ENCODE results near the gene PHF20. TPM values are rescaled to one million over a fixed set of nuclear protein-coding genes. Genes with fewer than 3 reads are reported as not detected.

Gene PHF20
- total RNA-seq, 1 donor from 2014 or later = 101 TPM

GRCh38 chr20:35823937-35824336 lies 52.1 kb downstream of the PHF20 start:
- no peaks in the 10 kb centered on the region for H3K9me3 Mint-ChIP-seq (ENCODE audit: unreplicated experiment)
- H3K36me3 Mint-ChIP-seq (ENCODE audit: low read depth, unreplicated experiment) = peaks cover 35% of the 10 kb centered on the region
- H3K27me3 Mint-ChIP-seq (ENCODE audit: unreplicated experiment) = no peaks in the 10 kb centered on the region
- no peak overlapping the region for H3K4me3 Mint-ChIP-seq (ENCODE audit: unreplicated experiment)
- H3K27ac Mint-ChIP-seq (ENCODE audit: unreplicated experiment) = no peak overlapping the region
- no peaks in the 10 kb centered on the region for H3K4me1 Mint-ChIP-seq (ENCODE audit: unreplicated experiment)
- no peak for TF ChIP-seq CTCF (IDR thresholded peaks at IDR 0.05; ENCODE audit: unreplicated experiment)
- DNase-seq (ENCODE audit: low spot score) = no peak

- H3K27me3 Mint-ChIP-seq (ENCODE audit: unreplicated experiment) = no peaks in the 10 kb centered on the region
- peak overlapping the region; percentile 0 for H3K27ac Mint-ChIP-seq (ENCODE audit: unreplicated experiment)
- no peaks in the 10 kb centered on the region for H3K4me1 Mint-ChIP-seq (ENCODE audit: unreplicated experiment)
- DNase-seq (ENCODE audit: low spot score) = no peak
- peaks cover 33% of the 10 kb centered on the region for H3K36me3 Mint-ChIP-seq (ENCODE audit: low read depth, unreplicated experiment)
- peak overlapping the region; percentile 8 for H3K4me3 Mint-ChIP-seq (ENCODE audit: unreplicated experiment)
- H3K9me3 Mint-ChIP-seq (ENCODE audit: unreplicated experiment) = no peaks in the 10 kb centered on the region
- no peak for TF ChIP-seq CTCF (IDR thresholded peaks at IDR 0.05; ENCODE audit: unreplicated experiment)
Measured at GRCh38 chr20:35826397-35826998, 54.7 kb downstream of the PHF20 start.

GRCh38 chr20:35828434-35828833 lies 56.6 kb downstream of the PHF20 start:
- no peak for DNase-seq (ENCODE audit: low spot score)
- no peaks in the 10 kb centered on the region for H3K9me3 Mint-ChIP-seq (ENCODE audit: unreplicated experiment)
- peaks cover 42% of the 10 kb centered on the region for H3K36me3 Mint-ChIP-seq (ENCODE audit: low read depth, unreplicated experiment)
- H3K4me1 Mint-ChIP-seq (ENCODE audit: unreplicated experiment) = peaks cover 10% of the 10 kb centered on the region
- no peak overlapping the region for H3K4me3 Mint-ChIP-seq (ENCODE audit: unreplicated experiment)
- H3K27me3 Mint-ChIP-seq (ENCODE audit: unreplicated experiment) = peaks cover 7% of the 10 kb centered on the region
- no peak overlapping the region for H3K27ac Mint-ChIP-seq (ENCODE audit: unreplicated experiment)
- TF ChIP-seq CTCF (IDR thresholded peaks at IDR 0.05; ENCODE audit: unreplicated experiment) = no peak

- H3K27me3 Mint-ChIP-seq (ENCODE audit: unreplicated experiment) = peaks cover 7% of the 10 kb centered on the region
- H3K27ac Mint-ChIP-seq (ENCODE audit: unreplicated experiment) = no peak overlapping the region
- H3K9me3 Mint-ChIP-seq (ENCODE audit: unreplicated experiment) = no peaks in the 10 kb centered on the region
- DNase-seq (ENCODE audit: low spot score) = no peak
- peaks cover 42% of the 10 kb centered on the region for H3K36me3 Mint-ChIP-seq (ENCODE audit: low read depth, unreplicated experiment)
- H3K4me3 Mint-ChIP-seq (ENCODE audit: unreplicated experiment) = no peak overlapping the region
- peaks cover 10% of the 10 kb centered on the region for H3K4me1 Mint-ChIP-seq (ENCODE audit: unreplicated experiment)
- TF ChIP-seq CTCF (IDR thresholded peaks at IDR 0.05; ENCODE audit: unreplicated experiment) = no peak
Measured at GRCh38 chr20:35828916-35829315, 57.1 kb downstream of the PHF20 start.

- no peak overlapping the region for H3K27ac Mint-ChIP-seq (ENCODE audit: unreplicated experiment)
- no peak overlapping the region for H3K4me3 Mint-ChIP-seq (ENCODE audit: unreplicated experiment)
- no peak for TF ChIP-seq CTCF (IDR thresholded peaks at IDR 0.05; ENCODE audit: unreplicated experiment)
- DNase-seq (ENCODE audit: low spot score) = no peak
- H3K4me1 Mint-ChIP-seq (ENCODE audit: unreplicated experiment) = peaks cover 10% of the 10 kb centered on the region
- peaks cover 7% of the 10 kb centered on the region for H3K27me3 Mint-ChIP-seq (ENCODE audit: unreplicated experiment)
- H3K36me3 Mint-ChIP-seq (ENCODE audit: low read depth, unreplicated experiment) = peaks cover 38% of the 10 kb centered on the region
- no peaks in the 10 kb centered on the region for H3K9me3 Mint-ChIP-seq (ENCODE audit: unreplicated experiment)
Measured at GRCh38 chr20:35830264-35830663, 58.4 kb downstream of the PHF20 start.
